Thoracic aorta (tissue), 2 donors: Measurements from ENCODE around the gene CASKIN2. TPM values are rescaled to one million over a fixed set of nuclear protein-coding genes. Genes with fewer than 3 reads are reported as not detected.

Experiments
- ATAC-seq: fragments of 150-250 bp; one replicate; pipeline ENCODE4 v1.8.0; 2017; ENCODE audit warnings: low read depth; ENCODE audit not compliant: insufficient number of reproducible peaks, low FRiP score
- DNase-seq: peaks from one replicate; pipeline ENCODE4 v3.0.0-alpha.2; 2020; ENCODE audit warnings: low spot score
- H3K27ac ChIP-seq, 2 donors: fragments of 200-600 bp; sonication (generic); 1 replicate in 1 of 2; 2 replicates in 1 of 2; pipeline ENCODE4 v1.5.1; 2016; ENCODE audit warnings: mild to moderate bottlenecking in 2 of 2, moderate library complexity in 2 of 2
- H3K27me3 ChIP-seq: fragments of 200-600 bp; sonication (generic); replicated peaks from 2 replicates; pipeline ENCODE4 v1.6.0; 2016; ENCODE audit warnings: mild to moderate bottlenecking; ENCODE audit not compliant: insufficient read depth
- H3K36me3 ChIP-seq: fragments of 200-600 bp; sonication (generic); one replicate; pipeline ENCODE4 v1.5.1; 2016
- H3K4me1 ChIP-seq, 2 donors: fragments of 200-600 bp; sonication (generic); 1 replicate in 1 of 2; 2 replicates in 1 of 2; pipeline versions ENCODE4 v1.5.1 to v1.6.0; 2016; ENCODE audit warnings: low read depth in 2 of 2, mild to moderate bottlenecking in 1 of 2; ENCODE audit not compliant: control insufficient read depth in 1 of 2
- H3K4me3 ChIP-seq: fragments of 200-600 bp; sonication (generic); 2 replicates; pipeline ENCODE4 v1.5.1; 2016; ENCODE audit warnings: mild to moderate bottlenecking
- H3K9me3 ChIP-seq: fragments of 200-600 bp; sonication (generic); 2 replicates; pipeline ENCODE4 v1.5.1; 2016
- CTCF ChIP-seq: fragments of 200-600 bp; sonication (generic); IDR thresholded peaks from one replicate; pipeline ENCODE4 v1.5.1; 2019; ENCODE audit warnings: antibody characterized with exemption
- total RNA-seq, 2 donors: library from RNA; depleted of rRNA; stranded (reverse); fragments of >200 nt; gene quantifications; one replicate each; pipeline versions ENCODE4 v1.1.0 to v1.2.3, GENCODE V29; 2016

CASKIN2 gene
- total RNA-seq, 2 donors from 2014 or later = 26.0 to 32.4 TPM

- no peak for DNase-seq
- ATAC-seq = no peak
- peaks cover 25 to 50% of the 10 kb centered on the region in 2 donors for H3K4me1 ChIP-seq
These were observed 7.3 kb downstream of the CASKIN2 start for GRCh38 chr17:75507733-75508719.

GRCh38 chr17:75506888-75507287, 8.4 kb downstream of the CASKIN2 start:
- Histone ChIP-seq H3K4me1 (peaks cover 15 to 48% of the 10 kb centered on the region in 2 donors), H3K36me3 (peaks cover 25% of the 10 kb centered on the region), H3K9me3 (no peaks in the 10 kb centered on the region), H3K27me3 (no peaks in the 10 kb centered on the region), H3K27ac (no peak overlapping the region), H3K4me3 (no peak overlapping the region)
- no peak for ATAC-seq
- no peak for TF ChIP-seq CTCF
- no peak for DNase-seq

More at GRCh38 chr17:75507733-75508719, 7.3 kb downstream of the CASKIN2 start:
- H3K4me3 ChIP-seq = no peak overlapping the region
- TF ChIP-seq CTCF = no peak
- H3K27ac ChIP-seq = peak overlapping the region; percentile 54 to 63
- no peaks in the 10 kb centered on the region for H3K9me3 ChIP-seq
- no peaks in the 10 kb centered on the region for H3K27me3 ChIP-seq
- peaks cover 25% of the 10 kb centered on the region for H3K36me3 ChIP-seq

- Histone ChIP-seq H3K27me3 (no peaks in the 10 kb centered on the region), H3K4me3 (no peak overlapping the region), H3K36me3 (peaks cover 25% of the 10 kb centered on the region), H3K27ac (no peak overlapping the region), H3K4me1 (peaks cover 12 to 49% of the 10 kb centered on the region in 2 donors), H3K9me3 (no peaks in the 10 kb centered on the region)
- TF ChIP-seq CTCF = no peak
- ATAC-seq = no peak
- DNase-seq = no peak
These were observed 9.2 kb downstream of the CASKIN2 start for GRCh38 chr17:75506134-75506533.

GRCh38 chr17:75505640-75506039, 9.7 kb downstream of the CASKIN2 start:
- H3K4me1 ChIP-seq = peaks cover 12 to 49% of the 10 kb centered on the region in 2 donors
- DNase-seq = no peak
- no peak for TF ChIP-seq CTCF
- no peak overlapping the region for H3K4me3 ChIP-seq
- H3K27ac ChIP-seq = no peak overlapping the region
- no peak for ATAC-seq
- H3K9me3 ChIP-seq = no peaks in the 10 kb centered on the region
- H3K27me3 ChIP-seq = no peaks in the 10 kb centered on the region
- H3K36me3 ChIP-seq = peaks cover 27% of the 10 kb centered on the region

- Histone ChIP-seq H3K27me3 (no peaks in the 10 kb centered on the region), H3K4me3 (no peak overlapping the region), H3K36me3 (peaks cover 30% of the 10 kb centered on the region), H3K4me1 (peaks cover 12 to 47% of the 10 kb centered on the region in 2 donors), H3K9me3 (no peaks in the 10 kb centered on the region), H3K27ac (no peak overlapping the region)
- TF ChIP-seq CTCF = no peak
- DNase-seq (no peak), ATAC-seq (no peak)
These were observed 10.3 kb downstream of the CASKIN2 start for GRCh38 chr17:75505152-75505409.
